Activated T-helper 2 cell treated with anti-CD3 and anti-CD28 coated beads, Interferon-gamma antibody, Interleukin-2, Interleukin-4, amounts not matched to agents 10 μg/mL and 5 μg/mL and 100 μg/mL, durations not matched to agents 14 hours and 24 hours and 36 hours (primary cell): ENCODE results near the gene KEL. TPM values are rescaled to one million over a fixed set of nuclear protein-coding genes. Genes with fewer than 3 reads are reported as not detected.
A peak's percentile ranks its signal among the peaks of the same experiment; 100 is the strongest.

Experiments
- DNase-seq: peaks from one replicate; pipeline ENCODE4 v3.0.0; 2021; ENCODE audit warnings: low spot score
- H3K27ac Mint-ChIP-seq: one replicate; pipeline ENCODE4 v1.8.0; 2021; ENCODE audit warnings: mixed read lengths
- H3K27me3 Mint-ChIP-seq: one replicate; pipeline ENCODE4 v1.8.0; 2021; ENCODE audit warnings: low read depth, mixed read lengths
- H3K36me3 Mint-ChIP-seq: one replicate; pipeline ENCODE4 v1.8.0; 2021; ENCODE audit warnings: low read depth, mixed read lengths
- H3K4me1 Mint-ChIP-seq: one replicate; pipeline ENCODE4 v1.8.0; 2021; ENCODE audit warnings: low read depth, mixed read lengths
- H3K4me3 Mint-ChIP-seq: one replicate; pipeline ENCODE4 v1.8.0; 2021; ENCODE audit warnings: low read depth, mild to moderate bottlenecking, moderate library complexity, mixed read lengths
- H3K9me3 Mint-ChIP-seq: one replicate; pipeline ENCODE4 v1.8.0; 2021; ENCODE audit warnings: mixed read lengths
- intact Hi-C: fragments of 100-400 bp; cut with micrococcal nuclease; formaldehyde crosslinking; loops from one replicate; pipeline ENCODE4 v1.15.1; 2023
- total RNA-seq: library from RNA; stranded (reverse); gene quantifications from 2 replicates; pipeline ENCODE4 v1.2.3, GENCODE V29; 2022

The KEL gene
- total RNA-seq, 1 donor from 2014 or later = 0.96 TPM

DNA sequence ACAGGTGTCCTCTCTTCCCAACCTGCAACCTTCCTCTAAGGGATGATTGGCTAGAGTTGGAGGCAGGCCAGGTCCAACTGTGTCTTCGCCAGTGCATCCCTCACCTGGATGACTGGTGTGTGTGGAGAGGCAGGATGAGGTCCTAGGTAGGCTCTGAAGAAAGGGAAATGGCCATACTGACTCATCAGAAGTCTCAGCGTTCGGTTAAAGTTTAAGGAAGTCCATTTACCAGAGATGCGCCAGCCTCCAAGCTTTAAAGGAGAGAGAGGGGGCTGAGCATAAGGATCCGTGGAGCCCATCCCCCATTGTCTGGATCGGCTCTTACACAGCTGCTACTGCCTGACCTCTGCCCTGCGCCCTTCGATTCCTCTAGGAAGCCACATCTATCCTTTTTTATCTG lies 4.4 kb downstream of the KEL start:
- peaks cover 18% of the 10 kb centered on the region for H3K27me3 Mint-ChIP-seq
- no peaks in the 10 kb centered on the region for H3K4me1 Mint-ChIP-seq
- DNase-seq = no peak
- intact Hi-C loops = no loop called here
- H3K27ac Mint-ChIP-seq = no peak overlapping the region
- H3K9me3 Mint-ChIP-seq = peaks cover 8% of the 10 kb centered on the region
- H3K36me3 Mint-ChIP-seq = no peaks in the 10 kb centered on the region
- H3K4me3 Mint-ChIP-seq = no peak overlapping the region

DNA sequence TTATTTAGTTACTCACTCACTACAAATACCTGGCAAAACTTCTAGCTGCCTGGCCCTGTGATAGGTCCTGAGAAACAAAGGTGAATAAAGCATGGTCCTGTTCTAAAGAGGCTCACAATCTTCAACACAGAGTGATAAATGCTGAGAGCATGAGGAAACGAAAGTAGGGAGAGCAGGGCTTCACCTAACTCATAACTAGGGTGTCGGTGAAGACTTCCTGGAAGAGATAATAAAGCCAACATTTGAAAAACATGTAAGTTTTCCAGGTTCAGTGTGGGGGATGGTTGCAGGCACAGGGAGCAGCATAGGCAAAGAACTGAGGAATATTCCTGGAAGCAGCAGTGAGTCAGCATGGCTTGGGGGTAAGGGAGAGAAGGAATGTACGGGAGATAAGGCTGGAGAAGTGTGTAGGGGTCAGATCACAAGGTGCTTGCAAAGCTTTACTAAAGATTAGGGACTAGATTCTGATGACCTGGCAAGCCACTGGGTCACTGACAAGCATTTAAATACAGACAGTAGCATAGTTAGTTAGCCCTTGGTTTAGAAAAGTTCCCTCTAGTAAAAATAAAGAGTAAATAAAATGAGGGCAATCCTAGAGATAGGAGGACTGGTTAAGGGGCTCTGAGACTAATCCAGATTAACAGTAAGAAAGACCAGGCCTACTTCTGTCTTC lies 5.1 kb downstream of the KEL start:
- Mint-ChIP-seq H3K4me1 (no peaks in the 10 kb centered on the region), H3K4me3 (no peak overlapping the region), H3K27me3 (peaks cover 18% of the 10 kb centered on the region), H3K27ac (no peak overlapping the region), H3K36me3 (no peaks in the 10 kb centered on the region), H3K9me3 (peaks cover 8% of the 10 kb centered on the region)
- intact Hi-C loops = no loop called here
- no peak for DNase-seq

DNA sequence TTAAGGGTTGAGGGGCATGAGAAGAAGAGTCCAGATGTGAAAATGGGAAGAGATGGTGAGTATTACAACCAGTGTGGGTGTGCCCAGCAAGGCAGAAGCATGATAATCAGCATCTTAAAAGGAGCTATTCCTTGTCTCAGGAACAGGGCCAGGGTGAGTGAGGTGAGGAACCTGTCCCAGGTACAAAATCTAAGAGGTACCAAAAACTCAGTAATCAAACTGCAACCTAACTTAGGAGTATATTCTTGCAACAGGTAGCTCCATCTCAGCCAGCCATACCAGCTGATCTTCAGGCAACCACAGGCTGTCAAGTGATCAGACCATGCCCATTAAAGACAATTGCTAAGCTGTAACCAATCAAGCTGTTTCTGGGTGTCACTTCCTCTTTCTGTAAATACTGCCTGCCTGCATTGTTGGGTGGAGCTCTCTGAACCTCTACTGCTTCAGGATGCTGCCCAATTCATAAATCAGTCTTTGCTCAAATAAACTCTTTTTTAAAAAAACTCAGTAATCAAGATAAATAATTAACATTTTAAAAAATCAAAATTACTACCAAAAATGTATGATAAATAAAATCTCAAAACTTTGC lies 7.4 kb downstream of the KEL start:
- intact Hi-C loops = no loop called here
- H3K36me3 Mint-ChIP-seq = no peaks in the 10 kb centered on the region
- DNase-seq = no peak
- no peak overlapping the region for H3K27ac Mint-ChIP-seq
- H3K27me3 Mint-ChIP-seq = peaks cover 20% of the 10 kb centered on the region
- peaks cover 8% of the 10 kb centered on the region for H3K9me3 Mint-ChIP-seq
- no peaks in the 10 kb centered on the region for H3K4me1 Mint-ChIP-seq
- H3K4me3 Mint-ChIP-seq = no peak overlapping the region

- no peak overlapping the region for H3K4me3 Mint-ChIP-seq
Measured at GRCh38 chr7:142950235-142950634, 11.9 kb downstream of the KEL start.

DNA sequence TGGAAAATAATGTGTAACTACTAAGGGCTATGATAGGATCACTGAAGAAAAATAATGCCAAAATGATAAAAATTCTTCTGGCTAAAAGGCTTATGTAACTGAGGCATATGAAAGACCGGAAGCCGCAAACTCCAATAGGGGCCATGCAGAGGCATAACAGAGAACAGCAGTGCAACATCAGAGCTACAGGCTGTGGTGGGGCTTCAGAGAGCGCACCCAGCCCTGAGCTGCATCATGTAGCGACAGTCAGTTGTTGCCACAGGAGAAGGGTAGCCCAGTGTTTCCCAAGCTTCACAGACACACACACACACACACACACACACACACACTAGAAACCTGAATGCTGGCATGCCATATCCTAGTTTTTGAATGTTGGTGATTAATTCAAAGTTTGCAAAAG lies 13.6 kb downstream of the KEL start:
- Mint-ChIP-seq H3K4me3 (no peak overlapping the region), H3K27me3 (peaks cover 10% of the 10 kb centered on the region), H3K9me3 (no peaks in the 10 kb centered on the region), H3K27ac (no peak overlapping the region), H3K4me1 (no peaks in the 10 kb centered on the region), H3K36me3 (no peaks in the 10 kb centered on the region)
- DNase-seq = no peak
- intact Hi-C loops = no loop called here

More at GRCh38 chr7:142950235-142950634, 11.9 kb downstream of the KEL start:
- Mint-ChIP-seq H3K27me3 (peaks cover 10% of the 10 kb centered on the region), H3K36me3 (no peaks in the 10 kb centered on the region), H3K4me1 (no peaks in the 10 kb centered on the region), H3K9me3 (no peaks in the 10 kb centered on the region), H3K27ac (no peak overlapping the region)
- DNase-seq = no peak
- intact Hi-C loops = no loop called here

DNA sequence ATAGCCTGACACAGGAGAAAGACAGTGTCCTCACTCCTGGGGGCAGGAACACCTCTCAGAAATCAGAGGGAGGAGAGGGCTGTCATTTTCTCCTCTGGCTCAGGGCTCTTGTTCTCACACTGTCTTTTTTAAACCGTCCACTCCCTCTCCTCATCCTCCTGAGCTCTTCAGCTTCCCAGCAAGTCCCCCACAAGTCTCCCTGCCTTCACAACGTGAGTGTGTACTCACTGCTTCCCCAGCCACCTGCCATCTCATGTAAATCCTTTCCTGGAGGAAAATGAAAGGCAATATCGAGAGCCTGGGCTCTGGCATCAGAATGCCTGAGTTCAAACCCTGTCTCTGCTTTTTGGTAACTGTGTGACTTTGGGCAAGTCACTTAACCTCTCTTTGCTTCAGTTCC lies 17.2 kb downstream of the KEL start:
- Mint-ChIP-seq H3K27ac (peak overlapping the region; percentile 9), H3K4me1 (no peaks in the 10 kb centered on the region)
- DNase-seq = no peak

DNA sequence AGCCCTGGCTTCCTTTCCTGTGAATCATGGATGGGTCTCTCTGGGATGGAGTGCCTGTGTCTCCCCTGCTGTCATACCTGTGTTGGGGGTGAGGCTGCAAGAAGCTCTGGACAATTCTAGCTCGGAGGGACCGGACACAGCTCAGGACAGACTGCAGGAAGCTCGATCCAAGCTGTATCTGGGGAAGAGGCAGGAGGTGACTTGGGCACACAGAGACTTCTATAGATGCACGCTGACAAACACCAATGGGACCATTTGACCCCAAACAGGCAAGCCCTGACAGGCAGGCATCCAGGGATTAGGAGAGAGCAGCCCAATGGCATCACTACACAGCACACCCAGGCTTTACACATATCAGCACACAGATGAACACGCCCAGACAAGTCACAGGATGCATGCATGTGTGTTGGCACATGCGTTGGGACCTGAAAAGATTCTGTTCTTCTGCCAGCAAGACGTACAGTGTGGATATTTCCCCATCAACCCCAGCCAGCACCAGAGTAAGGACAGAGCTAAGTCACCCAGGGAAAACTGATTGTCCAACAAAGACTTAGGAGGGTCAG lies 18.4 kb downstream of the KEL start:
- no peak overlapping the region for H3K4me3 Mint-ChIP-seq
- DNase-seq = no peak
- no peaks in the 10 kb centered on the region for H3K9me3 Mint-ChIP-seq
- H3K4me1 Mint-ChIP-seq = no peaks in the 10 kb centered on the region
- intact Hi-C loops = no loop called here
- H3K27ac Mint-ChIP-seq = no peak overlapping the region
- H3K36me3 Mint-ChIP-seq = no peaks in the 10 kb centered on the region
- peaks cover 3% of the 10 kb centered on the region for H3K27me3 Mint-ChIP-seq

More for the DNA sequence above, 17.2 kb downstream of the KEL start:
- no peak overlapping the region for H3K4me3 Mint-ChIP-seq
- no peaks in the 10 kb centered on the region for H3K36me3 Mint-ChIP-seq
- H3K27me3 Mint-ChIP-seq = peaks cover 4% of the 10 kb centered on the region
- intact Hi-C loops = no loop called here
- H3K9me3 Mint-ChIP-seq = no peaks in the 10 kb centered on the region

- Mint-ChIP-seq H3K36me3 (no peaks in the 10 kb centered on the region), H3K27ac (no peak overlapping the region), H3K9me3 (no peaks in the 10 kb centered on the region), H3K4me3 (no peak overlapping the region), H3K27me3 (peaks cover 3% of the 10 kb centered on the region), H3K4me1 (no peaks in the 10 kb centered on the region)
- intact Hi-C loops = no loop called here
- DNase-seq = no peak
Measured at GRCh38 chr7:142942746-142943145, 19.4 kb downstream of the KEL start.

- intact Hi-C loops = no loop called here
- Mint-ChIP-seq H3K4me1 (no peaks in the 10 kb centered on the region), H3K9me3 (no peaks in the 10 kb centered on the region), H3K27me3 (no peaks in the 10 kb centered on the region), H3K27ac (no peak overlapping the region), H3K4me3 (no peak overlapping the region), H3K36me3 (no peaks in the 10 kb centered on the region)
- DNase-seq = no peak
Measured at GRCh38 chr7:142941541-142941940, 20.6 kb downstream of the KEL start.

GRCh38 chr7:142940966-142941535 lies 21.1 kb downstream of the KEL start:
- Mint-ChIP-seq H3K4me3 (no peak overlapping the region), H3K27me3 (no peaks in the 10 kb centered on the region), H3K9me3 (no peaks in the 10 kb centered on the region), H3K27ac (no peak overlapping the region), H3K4me1 (no peaks in the 10 kb centered on the region), H3K36me3 (no peaks in the 10 kb centered on the region)
- no peak for DNase-seq
- intact Hi-C loops = no loop called here

DNA sequence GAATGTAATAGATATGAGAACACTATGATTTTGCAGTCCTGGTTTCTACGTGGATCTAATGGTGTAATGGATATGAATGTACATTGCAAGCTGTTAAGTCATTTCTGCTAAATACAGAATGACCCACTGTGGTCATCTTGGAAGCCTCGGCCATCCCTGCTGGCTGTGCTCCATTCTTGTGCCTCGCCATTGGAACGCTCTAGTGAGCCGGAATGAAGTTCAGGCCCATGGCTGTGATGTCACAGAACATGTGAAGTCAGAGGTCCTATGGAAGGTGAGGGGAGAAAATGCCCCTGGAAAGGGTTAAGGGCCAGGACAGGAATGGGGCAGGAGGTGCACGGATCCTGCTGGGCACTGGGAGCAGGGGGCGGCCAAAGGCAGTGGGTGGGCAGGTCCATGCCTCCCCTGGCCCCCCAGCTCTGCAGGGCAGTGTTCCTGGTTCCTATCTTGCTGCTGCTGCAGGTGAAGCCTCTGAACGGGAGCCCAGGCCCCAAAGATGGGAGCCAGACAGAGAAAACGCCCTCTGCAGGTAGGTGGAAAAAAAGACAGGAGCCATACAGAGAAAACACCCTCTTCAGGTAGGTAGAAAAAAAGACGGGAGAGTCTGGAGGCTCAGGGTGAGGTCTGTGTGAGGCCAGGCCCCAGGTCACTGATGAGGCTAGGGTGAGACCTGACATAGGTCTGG lies 22.8 kb downstream of the KEL start, which contains the start of gene LLCFC1:
LLCFC1 (plus strand) TSS at position 259 of the 685 bp plus-strand sequence; CDS start at position 397, 138 bp downstream.
- no peaks in the 10 kb centered on the region for H3K9me3 Mint-ChIP-seq
- H3K4me1 Mint-ChIP-seq = no peaks in the 10 kb centered on the region
- no peaks in the 10 kb centered on the region for H3K36me3 Mint-ChIP-seq
- DNase-seq = no peak
- H3K27me3 Mint-ChIP-seq = no peaks in the 10 kb centered on the region
- H3K27ac Mint-ChIP-seq = no peak within 1 kb of the TSS
- intact Hi-C loops = no loop called here
- no peak within 1 kb of the TSS for H3K4me3 Mint-ChIP-seq

DNA sequence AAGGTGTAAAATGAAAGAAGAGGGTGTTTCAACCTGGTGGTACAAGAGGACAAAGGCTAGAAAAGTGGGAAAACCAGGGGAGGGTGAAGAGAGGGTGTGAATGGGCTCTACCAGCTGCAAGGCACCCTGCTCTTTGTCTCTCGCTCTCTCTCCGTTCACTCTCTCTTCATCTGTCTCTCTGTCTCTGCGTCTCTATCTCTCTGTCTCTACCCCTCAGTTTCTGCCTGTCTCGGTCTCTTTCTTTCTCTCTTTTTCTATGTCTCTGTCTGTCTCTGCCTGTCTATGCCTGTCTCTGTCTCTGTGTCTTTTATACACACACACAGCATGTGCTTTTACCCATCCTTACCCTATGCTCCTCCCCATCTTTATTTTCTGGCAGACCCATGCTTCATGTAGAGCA lies 23.6 kb downstream of the KEL start:
- intact Hi-C loops = no loop called here
- DNase-seq = no peak
- H3K27me3 Mint-ChIP-seq = no peaks in the 10 kb centered on the region
- H3K36me3 Mint-ChIP-seq = no peaks in the 10 kb centered on the region
- H3K4me3 Mint-ChIP-seq = no peak overlapping the region
- no peaks in the 10 kb centered on the region for H3K4me1 Mint-ChIP-seq
- no peaks in the 10 kb centered on the region for H3K9me3 Mint-ChIP-seq
- H3K27ac Mint-ChIP-seq = no peak overlapping the region
